Ishikawa (cell line): ENCODE measurements around the gene GBX2.

Experiments
- CEBPB ChIP-seq: IDR thresholded peaks from 2 replicates; pipeline ENCODE4 v1.6.1; 2012
- CREB1 ChIP-seq: IDR thresholded peaks from 2 replicates; pipeline ENCODE4 v1.6.1; 2012; ENCODE audit warnings: low read depth
- EGR1 ChIP-seq: IDR thresholded peaks from 2 replicates; pipeline ENCODE4 v1.6.1; 2012
- FOXM1 ChIP-seq: IDR thresholded peaks from 2 replicates; pipeline ENCODE4 v1.6.1; 2012; ENCODE audit warnings: low read depth, borderline replicate concordance
- NFIC ChIP-seq: IDR thresholded peaks from 2 replicates; pipeline ENCODE4 v1.6.1; 2012
- RAD21 ChIP-seq: IDR thresholded peaks from 2 replicates; pipeline ENCODE4 v1.6.1; 2012; ENCODE audit warnings: low read depth
- TCF12 ChIP-seq: IDR thresholded peaks from 2 replicates; pipeline ENCODE4 v1.6.1; 2012; ENCODE audit warnings: low read depth
- YY1 ChIP-seq: IDR thresholded peaks from 2 replicates; pipeline ENCODE4 v1.6.1; 2012; ENCODE audit warnings: low read depth
- TF ChIP-seq, protein P1 (sequence below): IDR thresholded peaks from 2 replicates; pipeline ENCODE4 v1.6.1; 2012
- TF ChIP-seq, protein P2 (sequence below): IDR thresholded peaks from 2 replicates; pipeline ENCODE4 v1.6.1; 2012; ENCODE audit warnings: low read depth, mild to moderate bottlenecking

DNA sequence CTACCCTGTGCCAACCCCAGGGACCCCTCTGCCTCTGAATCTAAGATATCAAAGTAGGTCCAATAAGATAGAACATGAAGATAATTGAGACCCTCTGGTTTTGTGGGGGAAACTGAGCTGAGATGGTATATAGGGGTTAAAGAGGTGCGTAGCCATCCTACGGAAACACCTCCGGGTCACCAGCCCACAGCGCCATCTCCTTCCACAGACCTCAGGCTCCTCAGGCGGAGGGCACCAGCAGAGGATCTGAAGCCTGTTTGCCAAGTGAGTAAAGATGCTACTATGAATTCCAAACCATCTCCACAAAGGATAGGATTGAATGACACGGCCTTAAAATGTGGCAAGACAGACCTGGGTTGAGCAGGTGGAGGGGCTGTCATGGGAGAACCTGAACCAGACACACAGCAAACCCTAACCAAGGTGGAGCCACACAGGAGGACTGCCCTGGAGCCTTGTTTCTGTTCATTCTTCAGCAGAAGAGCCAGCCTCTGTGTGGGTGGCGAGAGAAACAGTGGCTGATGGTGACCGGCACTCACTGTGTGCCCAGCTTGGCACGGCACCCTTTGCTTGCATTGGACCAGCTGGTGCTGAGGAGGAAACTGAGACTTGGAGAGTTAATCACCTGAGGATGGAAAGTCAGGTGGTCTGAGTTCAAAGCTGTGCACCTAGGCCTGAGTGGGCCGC lies 10.2 kb downstream of the GBX2 start:
- TF ChIP-seq, protein P1, sequence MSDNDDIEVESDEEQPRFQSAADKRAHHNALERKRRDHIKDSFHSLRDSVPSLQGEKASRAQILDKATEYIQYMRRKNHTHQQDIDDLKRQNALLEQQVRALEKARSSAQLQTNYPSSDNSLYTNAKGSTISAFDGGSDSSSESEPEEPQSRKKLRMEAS, result no peak
- TF ChIP-seq TCF12 (no peak), CREB1 (no peak), RAD21 (no peak), EGR1 (no peak), NFIC (no peak), FOXM1 (no peak), YY1 (no peak), CEBPB (no peak)
- TF ChIP-seq, protein P2, sequence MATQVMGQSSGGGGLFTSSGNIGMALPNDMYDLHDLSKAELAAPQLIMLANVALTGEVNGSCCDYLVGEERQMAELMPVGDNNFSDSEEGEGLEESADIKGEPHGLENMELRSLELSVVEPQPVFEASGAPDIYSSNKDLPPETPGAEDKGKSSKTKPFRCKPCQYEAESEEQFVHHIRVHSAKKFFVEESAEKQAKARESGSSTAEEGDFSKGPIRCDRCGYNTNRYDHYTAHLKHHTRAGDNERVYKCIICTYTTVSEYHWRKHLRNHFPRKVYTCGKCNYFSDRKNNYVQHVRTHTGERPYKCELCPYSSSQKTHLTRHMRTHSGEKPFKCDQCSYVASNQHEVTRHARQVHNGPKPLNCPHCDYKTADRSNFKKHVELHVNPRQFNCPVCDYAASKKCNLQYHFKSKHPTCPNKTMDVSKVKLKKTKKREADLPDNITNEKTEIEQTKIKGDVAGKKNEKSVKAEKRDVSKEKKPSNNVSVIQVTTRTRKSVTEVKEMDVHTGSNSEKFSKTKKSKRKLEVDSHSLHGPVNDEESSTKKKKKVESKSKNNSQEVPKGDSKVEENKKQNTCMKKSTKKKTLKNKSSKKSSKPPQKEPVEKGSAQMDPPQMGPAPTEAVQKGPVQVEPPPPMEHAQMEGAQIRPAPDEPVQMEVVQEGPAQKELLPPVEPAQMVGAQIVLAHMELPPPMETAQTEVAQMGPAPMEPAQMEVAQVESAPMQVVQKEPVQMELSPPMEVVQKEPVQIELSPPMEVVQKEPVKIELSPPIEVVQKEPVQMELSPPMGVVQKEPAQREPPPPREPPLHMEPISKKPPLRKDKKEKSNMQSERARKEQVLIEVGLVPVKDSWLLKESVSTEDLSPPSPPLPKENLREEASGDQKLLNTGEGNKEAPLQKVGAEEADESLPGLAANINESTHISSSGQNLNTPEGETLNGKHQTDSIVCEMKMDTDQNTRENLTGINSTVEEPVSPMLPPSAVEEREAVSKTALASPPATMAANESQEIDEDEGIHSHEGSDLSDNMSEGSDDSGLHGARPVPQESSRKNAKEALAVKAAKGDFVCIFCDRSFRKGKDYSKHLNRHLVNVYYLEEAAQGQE, result no peak
